SK-N-MC (cell line): ENCODE data around the gene TMEM117.

Experiments
- DNase-seq: peaks from one replicate; pipeline ENCODE4 v3.0.0-alpha.2; 2011; ENCODE audit warnings: low read depth, low spot score
- H3K27ac ChIP-seq: fragments of 200-600 bp; sonication (generic); 2 replicates; pipeline ENCODE4 v1.5.1; 2016; ENCODE audit warnings: mixed run types
- H3K36me3 ChIP-seq: fragments of 200-600 bp; sonication (generic); 2 replicates; pipeline ENCODE4 v1.6.1; 2017; ENCODE audit warnings: antibody characterized with exemption, low read length, mixed read lengths; ENCODE audit not compliant: insufficient read depth
- H3K4me3 ChIP-seq: fragments of 200-600 bp; sonication (generic); 2 replicates; pipeline ENCODE4 v1.5.1; 2016
- H3K9ac ChIP-seq: fragments of 200-600 bp; sonication (generic); 2 replicates; pipeline ENCODE4 v1.8.0; 2017; ENCODE audit warnings: mixed run types, mixed read lengths; ENCODE audit not compliant: insufficient read length
- H3K9me3 ChIP-seq: fragments of 200-600 bp; sonication (generic); 2 replicates; pipeline ENCODE4 v1.6.1; 2017; ENCODE audit warnings: low read depth, mild to moderate bottlenecking, antibody characterized with exemption, low read length, moderate library complexity, mixed read lengths
- EZH2 ChIP-seq: fragments of 200-600 bp; sonication (generic); IDR thresholded peaks from one replicate; pipeline ENCODE4 v1.6.1; 2017; ENCODE audit warnings: antibody characterized with exemption
- FOXP2 ChIP-seq: optimal IDR thresholded peaks from 2 replicates; pipeline ENCODE3; 2011; ENCODE audit warnings: mild to moderate bottlenecking, moderate library complexity; ENCODE audit not compliant: insufficient read depth; ENCODE audit errors: extremely low read length, control extremely low read depth
- POLR2AphosphoS5 ChIP-seq: IDR thresholded peaks from 2 replicates; pipeline ENCODE4 v1.6.1; 2012; ENCODE audit warnings: mild to moderate bottlenecking, low read depth, low read length, borderline replicate concordance

Gene TMEM117

DNA sequence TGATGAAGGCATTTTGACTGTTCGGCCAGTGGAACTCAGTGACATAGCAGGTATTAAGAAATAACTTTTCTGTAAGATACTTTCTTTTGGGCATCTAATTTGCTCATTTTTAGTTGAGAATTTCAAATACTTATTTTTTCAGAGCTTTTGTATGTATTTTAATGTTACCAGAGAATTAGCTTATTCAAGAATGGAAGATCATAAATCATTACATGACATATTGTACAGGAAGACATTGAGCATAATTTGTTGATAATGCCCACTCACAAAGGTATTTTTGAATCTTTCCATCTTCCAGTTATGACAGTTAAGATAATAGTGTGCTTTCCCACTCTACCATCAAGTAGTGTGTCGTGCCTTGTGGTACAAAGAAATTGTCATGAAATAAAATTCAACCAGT is 36.5 kb downstream of the TMEM117 start:
- TF ChIP-seq FOXP2 (no peak), EZH2 (no peak), POLR2AphosphoS5 (no peak)
- Histone ChIP-seq H3K9ac (no peak overlapping the region), H3K9me3 (no peaks in the 10 kb centered on the region), H3K4me3 (no peak overlapping the region), H3K36me3 (no peaks in the 10 kb centered on the region), H3K27ac (no peak overlapping the region)
- no peak for DNase-seq

- TF ChIP-seq FOXP2: no peak
- TF ChIP-seq EZH2: no peak
- no peak for TF ChIP-seq POLR2AphosphoS5
- no peak overlapping the region for H3K27ac ChIP-seq
- H3K36me3 ChIP-seq: no peaks in the 10 kb centered on the region
- no peaks in the 10 kb centered on the region for H3K9me3 ChIP-seq
- DNase-seq: no peak
- H3K4me3 ChIP-seq: no peak overlapping the region
- H3K9ac ChIP-seq: peak overlapping the region; percentile 14
These were observed 42.2 kb downstream of the TMEM117 start for GRCh38 chr12:43878050-43878449.

- no peak overlapping the region for H3K27ac ChIP-seq
- TF ChIP-seq FOXP2: no peak
- TF ChIP-seq EZH2: no peak
- no peak for TF ChIP-seq POLR2AphosphoS5
- no peaks in the 10 kb centered on the region for H3K36me3 ChIP-seq
- no peak for DNase-seq
- no peaks in the 10 kb centered on the region for H3K9me3 ChIP-seq
- H3K9ac ChIP-seq: no peak overlapping the region
- H3K4me3 ChIP-seq: no peak overlapping the region
These were observed 44.7 kb downstream of the TMEM117 start for GRCh38 chr12:43880547-43880946.

- Histone ChIP-seq H3K4me3 (no peak overlapping the region), H3K27ac (0 out of 2 replicates have a peak overlapping the region, but pooled peaks have one; percentile 10), H3K9me3 (no peaks in the 10 kb centered on the region), H3K36me3 (no peaks in the 10 kb centered on the region), H3K9ac (no peak overlapping the region)
- peak; percentile 58 for DNase-seq
- TF ChIP-seq POLR2AphosphoS5 (no peak), EZH2 (no peak), FOXP2 (no peak)
These were observed 46.8 kb downstream of the TMEM117 start for GRCh38 chr12:43882578-43883178.

DNA sequence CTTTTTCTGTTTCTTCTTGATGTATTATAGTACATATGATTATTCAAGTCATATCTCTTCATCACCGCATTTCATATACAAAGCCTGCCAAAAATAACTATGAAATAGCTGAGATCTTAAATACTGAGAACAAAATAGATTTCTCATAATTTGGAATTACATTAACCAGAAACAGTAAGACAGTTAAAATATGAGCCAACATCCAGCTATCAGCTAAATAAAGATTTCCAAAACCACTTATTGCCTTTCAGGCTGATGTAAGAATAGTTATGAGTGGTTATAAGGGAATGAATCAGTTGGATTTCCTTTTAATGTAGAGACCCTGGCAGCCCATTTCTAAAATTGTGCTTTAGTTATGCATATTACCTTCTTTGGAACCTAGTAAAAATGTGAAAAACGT is 47.4 kb downstream of the TMEM117 start:
- no peak for TF ChIP-seq FOXP2
- no peak for TF ChIP-seq EZH2
- no peak for TF ChIP-seq POLR2AphosphoS5
- DNase-seq: no peak
- no peak overlapping the region for H3K4me3 ChIP-seq
- no peak overlapping the region for H3K9ac ChIP-seq
- no peaks in the 10 kb centered on the region for H3K9me3 ChIP-seq
- H3K36me3 ChIP-seq: no peaks in the 10 kb centered on the region
- peak overlapping the region; percentile 10; the same call in 1 of the 2 replicates for H3K27ac ChIP-seq

GRCh38 chr12:43883748-43884147 is 47.9 kb downstream of the TMEM117 start:
- H3K9ac ChIP-seq: no peak overlapping the region
- H3K4me3 ChIP-seq: no peak overlapping the region
- no peak overlapping the region for H3K27ac ChIP-seq
- DNase-seq: no peak
- H3K36me3 ChIP-seq: no peaks in the 10 kb centered on the region
- TF ChIP-seq POLR2AphosphoS5 (no peak), EZH2 (no peak)
- no peaks in the 10 kb centered on the region for H3K9me3 ChIP-seq

DNA sequence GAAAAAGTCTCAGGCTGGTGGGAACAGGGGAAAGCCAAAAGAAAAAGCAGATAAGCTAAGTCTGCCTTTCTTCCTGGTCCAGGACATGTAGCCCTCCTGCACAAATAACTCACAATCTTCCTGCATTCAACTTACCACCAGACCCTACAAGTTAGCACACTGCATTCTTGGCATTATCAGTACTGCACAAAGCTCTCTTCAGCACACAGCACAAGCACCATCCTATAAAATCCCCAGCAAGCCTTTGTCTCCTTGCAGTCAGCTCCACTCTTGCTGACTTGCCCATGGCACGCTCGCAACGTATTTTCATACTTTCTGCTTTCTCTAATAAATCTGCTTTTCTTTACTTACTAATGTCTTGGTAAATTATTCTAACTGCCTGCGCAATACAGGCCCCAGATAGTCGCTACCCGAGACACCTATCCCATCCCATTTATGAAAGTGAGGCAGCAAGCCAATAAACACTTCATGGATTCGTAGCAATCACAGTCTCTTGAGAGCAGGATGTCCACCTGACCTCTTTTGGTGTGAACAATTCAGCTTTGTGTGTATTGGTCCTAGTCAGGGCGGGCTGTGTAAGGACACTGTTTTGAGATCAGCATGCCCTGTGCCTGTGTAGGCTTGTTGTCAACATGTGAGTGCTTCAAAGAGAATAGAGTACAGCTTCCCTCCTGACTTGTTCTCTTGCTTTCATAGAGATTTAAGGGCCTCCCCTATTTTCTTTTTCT is 49.0 kb downstream of the TMEM117 start:
- no peak overlapping the region for H3K4me3 ChIP-seq
- no peaks in the 10 kb centered on the region for H3K36me3 ChIP-seq
- H3K9ac ChIP-seq: no peak overlapping the region
- no peaks in the 10 kb centered on the region for H3K9me3 ChIP-seq
- no peak overlapping the region for H3K27ac ChIP-seq
- no peak for DNase-seq
- no peak for TF ChIP-seq POLR2AphosphoS5
- TF ChIP-seq FOXP2: no peak
- TF ChIP-seq EZH2: no peak

DNA sequence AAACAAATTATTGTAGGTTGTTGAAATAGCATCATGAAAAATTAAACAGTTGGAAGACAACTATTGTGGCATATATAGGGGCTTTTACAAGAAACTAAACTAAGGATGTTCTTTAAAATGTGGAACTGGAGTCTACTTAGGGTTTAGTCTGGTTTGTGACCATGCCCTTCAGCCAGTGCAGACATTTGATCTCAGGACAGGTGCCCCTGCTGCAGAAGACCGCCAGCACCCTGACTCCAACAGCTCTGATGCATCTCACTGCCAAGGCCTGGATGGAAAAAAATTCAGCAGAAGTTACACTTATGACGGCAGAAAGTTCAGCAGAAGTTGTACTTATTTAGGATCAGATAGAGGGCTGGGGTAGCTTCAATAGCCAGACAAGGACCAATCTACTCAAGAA is 51.5 kb downstream of the TMEM117 start:
- Histone ChIP-seq H3K4me3 (no peak overlapping the region), H3K9me3 (no peaks in the 10 kb centered on the region), H3K27ac (no peak overlapping the region), H3K9ac (no peak overlapping the region), H3K36me3 (no peaks in the 10 kb centered on the region)
- no peak for DNase-seq
- TF ChIP-seq POLR2AphosphoS5: no peak
- no peak for TF ChIP-seq EZH2
- no peak for TF ChIP-seq FOXP2

- H3K9ac ChIP-seq: no peak overlapping the region
- no peak for TF ChIP-seq FOXP2
- TF ChIP-seq EZH2: no peak
- no peak for TF ChIP-seq POLR2AphosphoS5
- no peaks in the 10 kb centered on the region for H3K36me3 ChIP-seq
- DNase-seq: no peak
- no peak overlapping the region for H3K4me3 ChIP-seq
- H3K27ac ChIP-seq: no peak overlapping the region
- no peaks in the 10 kb centered on the region for H3K9me3 ChIP-seq
These were observed 56.1 kb downstream of the TMEM117 start for GRCh38 chr12:43891856-43892574.
